CD14-positive monocyte (primary cell): ENCODE results near the gene C1QTNF9. TPM values are rescaled to one million over a fixed set of nuclear protein-coding genes. Genes with fewer than 3 reads are reported as not detected.

Source experiments
- DNase-seq, 3 donors: peaks; one replicate each; pipeline ENCODE4 v3.0.0-alpha.2; 2011 to 2022
- H2AFZ ChIP-seq: 2 replicates; pipeline ENCODE4 v1.6.0; 2012; ENCODE audit warnings: mild to moderate bottlenecking, low read depth, low read length, inconsistent platforms; ENCODE audit not compliant: insufficient read depth, poor library complexity, severe bottlenecking
- H3K27ac ChIP-seq, 2 donors: 1 replicate in 1 of 2; 2 replicates in 1 of 2; pipeline ENCODE4 v1.5.1; 2012 to 2013; ENCODE audit warnings: low read length in 2 of 2, control low read depth in 1 of 2, inconsistent platforms in 1 of 2, low read depth in 1 of 2, mild to moderate bottlenecking in 1 of 2
- H3K27me3 ChIP-seq, 2 donors: one replicate each; pipeline versions ENCODE4 v1.6.0 to v1.6.1; 2011 to 2013; ENCODE audit warnings: low read length in 2 of 2; ENCODE audit not compliant: control insufficient read depth in 2 of 2, insufficient read depth in 2 of 2
- H3K36me3 ChIP-seq, 2 donors: replicated peaks in 1 of 2; 1 replicate in 1 of 2; 2 replicates in 1 of 2; pipeline versions ENCODE4 v1.5.1 to v1.6.1; 2012 to 2013; ENCODE audit warnings: low read length in 2 of 2, control low read depth in 1 of 2, inconsistent platforms in 1 of 2, mild to moderate bottlenecking in 1 of 2; ENCODE audit not compliant: insufficient read depth in 2 of 2, control insufficient read depth in 1 of 2
- H3K4me1 ChIP-seq, 2 donors: 1 replicate in 1 of 2; 2 replicates in 1 of 2; pipeline versions ENCODE4 v1.5.1 to v1.6.1; 2012 to 2013; ENCODE audit warnings: low read length in 2 of 2, control low read depth in 1 of 2, inconsistent platforms in 1 of 2, mild to moderate bottlenecking in 1 of 2, moderate library complexity in 1 of 2; ENCODE audit not compliant: insufficient read depth in 2 of 2, control insufficient read depth in 1 of 2
- H3K4me2 ChIP-seq: replicated peaks from 2 replicates; pipeline ENCODE3; 2012; ENCODE audit warnings: low read length, moderate library complexity, mild to moderate bottlenecking; ENCODE audit not compliant: poor library complexity, severe bottlenecking; ENCODE audit errors: extremely low read depth
- H3K4me3 ChIP-seq, 3 experiments: fragments of 200-600 bp in 1 of 3; sonication (generic) in 1 of 3; replicated peaks in 1 of 3; 1 replicate in 2 of 3; 2 replicates in 1 of 3; pipeline ENCODE4 v1.5.1; 2011 to 2013; ENCODE audit warnings: low read length in 3 of 3, mild to moderate bottlenecking in 3 of 3, control low read depth in 2 of 3, low read depth in 2 of 3, inconsistent platforms in 1 of 3, moderate library complexity in 1 of 3
- H3K79me2 ChIP-seq: 2 replicates; pipeline ENCODE4 v1.6.0; 2012; ENCODE audit warnings: mild to moderate bottlenecking, control low read depth, inconsistent platforms, low read length, moderate library complexity; ENCODE audit not compliant: insufficient read depth
- H3K9ac ChIP-seq: 2 replicates; pipeline ENCODE4 v1.6.0; 2017; ENCODE audit warnings: low read length, mild to moderate bottlenecking; ENCODE audit not compliant: insufficient read depth, poor library complexity, severe bottlenecking
- H3K9me3 ChIP-seq, 2 donors: replicated peaks in 1 of 2; 1 replicate in 1 of 2; 2 replicates in 1 of 2; pipeline versions ENCODE4 v1.5.1 to v1.6.1; 2012 to 2013; ENCODE audit warnings: low read length in 2 of 2, control low read depth in 1 of 2; ENCODE audit not compliant: control insufficient read depth in 1 of 2, insufficient read depth in 1 of 2
- H4K20me1 ChIP-seq: 2 replicates; pipeline ENCODE4 v1.6.0; 2012; ENCODE audit warnings: mild to moderate bottlenecking, low read length, control low read depth, moderate library complexity; ENCODE audit not compliant: insufficient read depth
- H3K27ac Mint-ChIP-seq, 7 donors: one replicate each; pipeline ENCODE4 v1.8.0; 2020; ENCODE audit warnings: mild to moderate bottlenecking in 7 of 7, mixed read lengths in 7 of 7, moderate library complexity in 6 of 7, inconsistent platforms in 2 of 7
- H3K27me3 Mint-ChIP-seq, 3 donors: one replicate each; pipeline ENCODE4 v1.8.0; 2021 to 2022; ENCODE audit warnings: low read depth in 3 of 3, mild to moderate bottlenecking in 3 of 3, mixed read lengths in 3 of 3, moderate library complexity in 3 of 3, inconsistent platforms in 1 of 3
- H3K36me3 Mint-ChIP-seq, 2 donors: one replicate each; pipeline ENCODE4 v1.8.0; 2020; ENCODE audit warnings: mixed read lengths in 2 of 2, inconsistent platforms in 1 of 2, mild to moderate bottlenecking in 1 of 2
- H3K4me1 Mint-ChIP-seq: one replicate; pipeline ENCODE4 v1.8.0; 2020; ENCODE audit warnings: mild to moderate bottlenecking, mixed read lengths
- H3K4me3 Mint-ChIP-seq, 2 donors: one replicate each; pipeline ENCODE4 v1.8.0; 2020; ENCODE audit warnings: mild to moderate bottlenecking in 2 of 2, mixed read lengths in 2 of 2, moderate library complexity in 1 of 2
- H3K9me3 Mint-ChIP-seq, 7 donors: one replicate each; pipeline ENCODE4 v1.8.0; 2020 to 2022; ENCODE audit warnings: mixed read lengths in 7 of 7, mild to moderate bottlenecking in 6 of 7, moderate library complexity in 6 of 7, inconsistent platforms in 2 of 7
- CTCF ChIP-seq: fragments of 200-600 bp; IDR thresholded peaks from one replicate; pipeline ENCODE4 v1.8.0; 2022; ENCODE audit warnings: antibody characterized with exemption, mild to moderate bottlenecking
- WGBS: methylation state at CpG from one replicate; pipeline ENCODE4 v1.1.5; 2013; ENCODE audit warnings: missing lambda C conversion rate; ENCODE audit not compliant: insufficient coverage; 5-methylcytosine and 5-hydroxymethylcytosine counted together
- intact Hi-C, 2 donors: fragments of 100-400 bp; cut with micrococcal nuclease; formaldehyde crosslinking; loops; one replicate each; pipeline versions ENCODE4 v1.15.0 to v1.15.1; 2023
- polyA plus RNA-seq, 3 donors: library from polyadenylated mRNA; depleted of rRNA in 1 of 3; unstranded in 2 of 3; stranded (reverse) in 1 of 3; fragments of 300-500 nt in 2 of 3; fragments of >200 nt in 1 of 3; fragmentation: Illumina TruSeq in 2 of 3; gene quantifications; 1 replicate in 2 of 3; 2 replicates in 1 of 3; pipeline ENCODE4 v1.2.3, GENCODE V29; 2012 to 2021

Gene C1QTNF9
- polyA plus RNA-seq, 3 donors = not detected

- Mint-ChIP-seq H3K4me1 (no peaks in the 10 kb centered on the region), H3K27ac (no peak overlapping the region), H3K9me3 (no peaks in the 10 kb centered on the region), H3K27me3 (peaks cover 0 to 2% (median 0%) of the 10 kb centered on the region in 3 donors), H3K4me3 (no peak overlapping the region), H3K36me3 (no peaks in the 10 kb centered on the region)
- Histone ChIP-seq H3K27me3 (no peaks in the 10 kb centered on the region), H3K9ac (no peak overlapping the region), H3K9me3 (no peaks in the 10 kb centered on the region), H3K4me2 (no peak overlapping the region), H2AFZ (no peak overlapping the region), H3K27ac (no peak overlapping the region), H4K20me1 (no peaks in the 10 kb centered on the region), H3K36me3 (no peaks in the 10 kb centered on the region), H3K4me3 (no peak overlapping the region), H3K4me1 (no peaks in the 10 kb centered on the region), H3K79me2 (no peaks in the 10 kb centered on the region)
- WGBS = 96% methylated on average over 13 of the region's 13 CpGs
- DNase-seq = no peak
- TF ChIP-seq CTCF = no peak
- intact Hi-C loops = no loop called here
Observed at GRCh38 chr13:24355103-24355502, 45.7 kb downstream of the C1QTNF9 start.

GRCh38 chr13:24356270-24356669 is 46.9 kb downstream of the C1QTNF9 start:
- no peak for TF ChIP-seq CTCF
- Histone ChIP-seq H3K79me2 (no peaks in the 10 kb centered on the region), H2AFZ (no peak overlapping the region), H3K27me3 (no peaks in the 10 kb centered on the region), H3K9ac (no peak overlapping the region), H3K4me3 (no peak overlapping the region), H3K27ac (no peak overlapping the region), H3K9me3 (no peaks in the 10 kb centered on the region), H3K4me1 (no peaks in the 10 kb centered on the region), H3K4me2 (no peak overlapping the region), H3K36me3 (no peaks in the 10 kb centered on the region), H4K20me1 (no peaks in the 10 kb centered on the region)
- WGBS = 100% methylated on average over 7 of the region's 7 CpGs
- H3K27me3 Mint-ChIP-seq = peaks cover 0 to 2% (median 0%) of the 10 kb centered on the region in 3 donors
- H3K4me1 Mint-ChIP-seq = no peaks in the 10 kb centered on the region
- H3K36me3 Mint-ChIP-seq = no peaks in the 10 kb centered on the region
- intact Hi-C loops = no loop called here
- H3K4me3 Mint-ChIP-seq = no peak overlapping the region
- no peaks in the 10 kb centered on the region for H3K9me3 Mint-ChIP-seq
- no peak overlapping the region for H3K27ac Mint-ChIP-seq
- no peak for DNase-seq
